HFF-Myc (cell line): Measurements from ENCODE around the gene WFDC5.

Experiments
- DNase-seq: peaks from one replicate; pipeline ENCODE4 v3.0.0-alpha.2; 2011; ENCODE audit warnings: low read depth; ENCODE audit errors: extremely low read depth
- H3K4me3 ChIP-seq: replicated peaks from 2 replicates; pipeline ENCODE4 v1.5.1; 2011; ENCODE audit warnings: low read depth, mild to moderate bottlenecking, control low read depth, low read length
- TF ChIP-seq, protein P1 (sequence below): IDR thresholded peaks from 2 replicates; pipeline ENCODE4 v1.5.1; 2012; ENCODE audit warnings: mild to moderate bottlenecking, low read depth, low read length, control low read depth; ENCODE audit errors: missing control alignments

WFDC5 gene

DNA sequence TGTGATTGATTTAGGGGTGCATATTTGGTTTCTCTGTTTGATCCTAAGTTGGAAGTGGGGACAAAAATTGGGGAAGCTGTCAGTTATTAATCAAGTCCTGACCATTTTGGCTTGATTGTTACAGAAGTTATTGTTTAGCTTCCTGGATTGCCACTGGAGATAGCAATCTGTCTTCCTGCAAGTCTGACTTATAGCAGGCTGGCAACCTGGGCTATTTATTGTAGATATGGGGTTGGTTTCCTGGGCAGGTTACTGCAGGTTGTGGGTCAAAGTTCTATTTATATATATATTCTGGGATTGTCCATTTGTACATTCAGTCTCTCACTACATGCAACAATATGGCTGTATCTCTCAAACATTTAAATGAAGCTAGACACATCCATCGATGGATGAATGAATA lies 31.8 kb downstream of the WFDC5 start:
- TF ChIP-seq, protein P1, sequence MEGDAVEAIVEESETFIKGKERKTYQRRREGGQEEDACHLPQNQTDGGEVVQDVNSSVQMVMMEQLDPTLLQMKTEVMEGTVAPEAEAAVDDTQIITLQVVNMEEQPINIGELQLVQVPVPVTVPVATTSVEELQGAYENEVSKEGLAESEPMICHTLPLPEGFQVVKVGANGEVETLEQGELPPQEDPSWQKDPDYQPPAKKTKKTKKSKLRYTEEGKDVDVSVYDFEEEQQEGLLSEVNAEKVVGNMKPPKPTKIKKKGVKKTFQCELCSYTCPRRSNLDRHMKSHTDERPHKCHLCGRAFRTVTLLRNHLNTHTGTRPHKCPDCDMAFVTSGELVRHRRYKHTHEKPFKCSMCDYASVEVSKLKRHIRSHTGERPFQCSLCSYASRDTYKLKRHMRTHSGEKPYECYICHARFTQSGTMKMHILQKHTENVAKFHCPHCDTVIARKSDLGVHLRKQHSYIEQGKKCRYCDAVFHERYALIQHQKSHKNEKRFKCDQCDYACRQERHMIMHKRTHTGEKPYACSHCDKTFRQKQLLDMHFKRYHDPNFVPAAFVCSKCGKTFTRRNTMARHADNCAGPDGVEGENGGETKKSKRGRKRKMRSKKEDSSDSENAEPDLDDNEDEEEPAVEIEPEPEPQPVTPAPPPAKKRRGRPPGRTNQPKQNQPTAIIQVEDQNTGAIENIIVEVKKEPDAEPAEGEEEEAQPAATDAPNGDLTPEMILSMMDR: no peak
- no peak for DNase-seq
- H3K4me3 ChIP-seq: no peak overlapping the region

DNA sequence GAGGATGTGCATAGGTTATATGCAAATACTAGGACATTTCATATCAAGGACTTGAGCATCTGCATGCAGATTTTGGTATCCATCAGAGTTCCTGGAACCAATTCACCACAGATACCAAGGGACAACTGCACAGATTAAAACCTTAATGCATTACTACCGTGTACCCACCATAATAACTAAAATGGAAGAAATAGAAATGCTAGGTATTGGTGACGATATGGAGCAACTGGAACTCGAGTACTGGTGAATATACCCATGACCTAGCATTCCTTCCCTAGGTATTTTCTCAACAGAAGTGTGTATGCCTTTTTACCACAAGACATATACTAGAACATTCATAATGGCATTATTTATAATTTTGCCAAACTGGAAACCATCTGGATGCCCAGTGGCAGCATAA lies 32.5 kb downstream of the WFDC5 start:
- TF ChIP-seq, protein P1: no peak

DNA sequence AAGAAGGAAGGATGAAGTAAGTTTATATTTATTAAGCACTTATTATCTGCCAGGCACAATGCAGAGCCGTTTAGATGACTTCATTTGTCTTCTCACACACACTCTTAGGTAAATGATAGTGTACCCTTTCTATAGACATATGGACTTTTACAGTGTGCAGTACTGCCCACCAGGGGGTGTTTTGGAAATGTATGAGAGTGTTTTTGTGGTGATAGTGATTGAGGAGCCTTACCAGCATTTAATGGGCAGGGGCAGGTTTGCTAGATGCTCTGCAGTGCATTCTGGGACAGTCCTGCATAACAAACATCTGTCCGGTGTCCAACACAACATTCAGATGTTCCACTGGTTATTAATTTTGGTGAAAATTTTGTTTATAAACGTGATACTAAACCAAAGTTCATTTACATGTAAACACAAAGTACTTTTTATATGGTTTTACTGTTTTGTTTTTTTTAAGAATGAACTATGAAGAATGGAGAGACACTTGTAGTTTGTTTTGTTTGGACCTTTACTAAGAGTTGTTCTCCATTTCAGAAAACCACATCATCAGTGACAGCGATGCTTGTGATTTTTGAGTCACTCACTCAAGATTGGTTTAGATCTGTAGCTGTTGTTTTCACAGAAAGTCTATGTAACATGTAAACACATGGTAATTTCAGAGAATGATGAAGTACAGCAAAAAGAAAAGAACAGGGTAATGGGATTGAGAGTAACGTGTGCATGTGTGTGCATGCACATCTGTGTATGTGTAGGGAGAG lies 33.9 kb downstream of the WFDC5 start:
- no peak for DNase-seq
- TF ChIP-seq, protein P1: peak; percentile 47
- no peak overlapping the region for H3K4me3 ChIP-seq

More for the DNA sequence above, 32.5 kb downstream of the WFDC5 start:
- no peak overlapping the region for H3K4me3 ChIP-seq
- DNase-seq: no peak

DNA sequence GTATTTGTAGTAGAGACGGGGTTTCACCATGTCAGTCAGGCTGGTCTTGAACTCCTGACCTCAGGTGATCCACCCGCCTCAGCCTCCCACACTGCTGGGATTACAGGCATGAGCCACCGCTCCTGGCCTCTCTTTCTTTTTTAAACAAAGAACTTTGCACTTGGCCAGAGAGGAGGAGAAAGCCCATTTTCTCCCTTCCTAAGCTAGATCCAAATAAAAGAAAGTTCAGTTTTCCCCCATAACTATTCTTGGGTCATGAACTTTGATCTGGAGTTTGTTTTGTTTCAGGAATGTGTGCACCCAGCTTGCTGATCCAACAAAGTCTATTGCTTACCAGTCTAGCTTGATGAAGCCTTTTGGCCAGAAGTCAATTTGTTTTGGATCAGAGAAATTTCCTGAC lies 37.4 kb downstream of the WFDC5 start:
- TF ChIP-seq, protein P1: no peak
- no peak for DNase-seq

DNA sequence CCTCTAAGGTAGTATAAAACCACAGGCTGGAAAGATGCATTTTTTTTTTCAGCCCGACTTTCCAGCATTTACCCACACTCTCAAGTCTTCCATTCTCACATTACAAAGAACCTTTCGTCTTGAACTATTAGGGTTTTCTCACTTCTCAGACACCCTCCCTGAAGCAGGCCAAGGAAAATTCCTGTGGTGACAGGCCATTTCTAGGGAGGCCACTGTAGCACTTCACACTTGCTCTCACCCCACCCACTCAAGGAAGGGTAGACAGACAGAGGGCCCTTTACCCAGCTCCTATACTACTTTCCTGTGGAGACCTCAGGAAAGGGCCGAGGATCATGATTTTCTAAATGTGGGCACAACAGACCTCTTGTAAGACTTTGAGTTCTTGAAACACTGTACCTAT lies 41.8 kb downstream of the WFDC5 start:
- no peak for DNase-seq
- TF ChIP-seq, protein P1: no peak
- no peak overlapping the region for H3K4me3 ChIP-seq

More for the DNA sequence above, 37.4 kb downstream of the WFDC5 start:
- no peak overlapping the region for H3K4me3 ChIP-seq

DNA sequence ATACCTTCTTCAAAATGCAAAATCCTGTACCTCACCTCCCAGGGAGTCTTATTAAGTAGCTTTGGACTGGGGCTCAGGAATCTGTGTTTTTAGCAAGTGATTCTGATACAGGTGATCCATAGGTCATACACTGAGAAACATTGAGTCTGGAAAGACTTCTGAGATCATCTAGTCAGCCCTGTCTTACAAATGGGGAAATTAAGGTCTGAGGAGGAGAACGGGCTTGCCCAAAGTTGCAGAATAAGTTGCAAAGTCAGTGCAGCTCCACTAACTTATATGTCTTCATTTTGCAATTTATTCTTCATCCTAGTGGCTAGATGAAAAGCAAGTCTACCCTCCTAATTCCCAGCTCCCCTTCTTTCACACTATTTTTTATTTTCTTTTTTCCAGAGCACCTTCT lies 42.9 kb downstream of the WFDC5 start:
- no peak for DNase-seq
- H3K4me3 ChIP-seq: no peak overlapping the region
- TF ChIP-seq, protein P1: no peak
